Memory B cell (primary cell): ENCODE measurements around the gene FUNDC2.

Source experiments
- ATAC-seq: fragments of 150-1000 bp; cut with Tn5 transposase; 2 replicates; pipeline ENCODE4 v1.10.0; 2021; ENCODE audit warnings: low read depth, mild to moderate bottlenecking, moderate library complexity
- DNase-seq, 2 donors: peaks; one replicate each; pipeline ENCODE4 v3.0.0; 2022; ENCODE audit warnings: low spot score in 2 of 2
- H3K27ac Mint-ChIP-seq: one replicate; pipeline ENCODE4 v1.8.0; 2022; ENCODE audit warnings: mild to moderate bottlenecking, moderate library complexity, mixed read lengths
- H3K27me3 Mint-ChIP-seq: one replicate; pipeline ENCODE4 v1.8.0; 2022; ENCODE audit warnings: mixed read lengths
- H3K36me3 Mint-ChIP-seq: one replicate; pipeline ENCODE4 v1.8.0; 2022; ENCODE audit warnings: mild to moderate bottlenecking, mixed read lengths
- H3K4me1 Mint-ChIP-seq: one replicate; pipeline ENCODE4 v1.8.0; 2022; ENCODE audit warnings: mixed read lengths
- H3K4me3 Mint-ChIP-seq: one replicate; pipeline ENCODE4 v1.8.0; 2022; ENCODE audit warnings: mild to moderate bottlenecking, moderate library complexity, mixed read lengths
- H3K9me3 Mint-ChIP-seq: one replicate; pipeline ENCODE4 v1.8.0; 2022; ENCODE audit warnings: mixed read lengths

Gene FUNDC2

GRCh38 chrX:155026727-155027508, at the start of gene FUNDC2:
Gene FUNDC2 (plus strand): TSS chrX:155026844. CDS start chrX:155026939, 95 bp downstream.
- H3K4me3 Mint-ChIP-seq = peak within 1 kb of the TSS; percentile 88
- no peaks in the 10 kb centered on the region for H3K36me3 Mint-ChIP-seq
- H3K27me3 Mint-ChIP-seq = no peaks in the 10 kb centered on the region
- H3K4me1 Mint-ChIP-seq = peaks cover 12% of the 10 kb centered on the region
- no peaks in the 10 kb centered on the region for H3K9me3 Mint-ChIP-seq
- ATAC-seq (peak; percentile 85), DNase-seq (peak; percentile 77 to 87)
- H3K27ac Mint-ChIP-seq = peak within 1 kb of the TSS; percentile 92

- Mint-ChIP-seq H3K4me1 (peaks cover 5% of the 10 kb centered on the region), H3K27me3 (no peaks in the 10 kb centered on the region), H3K4me3 (no peak overlapping the region), H3K27ac (no peak overlapping the region), H3K36me3 (no peaks in the 10 kb centered on the region), H3K9me3 (peaks cover 3% of the 10 kb centered on the region)
- DNase-seq = no peak
- ATAC-seq = no peak
Measured at GRCh38 chrX:154979629-154980028, 47.0 kb upstream of the FUNDC2 start.

- Mint-ChIP-seq H3K36me3 (no peaks in the 10 kb centered on the region), H3K9me3 (peaks cover 3% of the 10 kb centered on the region), H3K27me3 (no peaks in the 10 kb centered on the region), H3K4me3 (peak overlapping the region; percentile 86), H3K4me1 (peaks cover 5% of the 10 kb centered on the region), H3K27ac (no peak overlapping the region)
- peak; percentile 99 for ATAC-seq
- DNase-seq = peak; percentile 68 to 70
Measured at GRCh38 chrX:154980330-154981115, 46.1 kb upstream of the FUNDC2 start.

GRCh38 chrX:154981116-154981411, 45.6 kb upstream of the FUNDC2 start:
- H3K27ac Mint-ChIP-seq = no peak overlapping the region
- H3K27me3 Mint-ChIP-seq = no peaks in the 10 kb centered on the region
- ATAC-seq (peak; percentile 33), DNase-seq (no peak)
- no peaks in the 10 kb centered on the region for H3K36me3 Mint-ChIP-seq
- peak overlapping the region; percentile 86 for H3K4me3 Mint-ChIP-seq
- H3K4me1 Mint-ChIP-seq = peaks cover 5% of the 10 kb centered on the region
- H3K9me3 Mint-ChIP-seq = peaks cover 3% of the 10 kb centered on the region

GRCh38 chrX:154986826-154987575, 39.6 kb upstream of the FUNDC2 start:
- DNase-seq = no peak
- Mint-ChIP-seq H3K4me3 (no peak overlapping the region), H3K27me3 (no peaks in the 10 kb centered on the region), H3K4me1 (peaks cover 2% of the 10 kb centered on the region), H3K27ac (no peak overlapping the region), H3K9me3 (no peaks in the 10 kb centered on the region), H3K36me3 (no peaks in the 10 kb centered on the region)
- no peak for ATAC-seq

GRCh38 chrX:154987940-154988339, 38.7 kb upstream of the FUNDC2 start:
- peaks cover 2% of the 10 kb centered on the region for H3K4me1 Mint-ChIP-seq
- no peaks in the 10 kb centered on the region for H3K27me3 Mint-ChIP-seq
- ATAC-seq (no peak), DNase-seq (no peak)
- H3K36me3 Mint-ChIP-seq = no peaks in the 10 kb centered on the region
- no peak overlapping the region for H3K27ac Mint-ChIP-seq
- no peak overlapping the region for H3K4me3 Mint-ChIP-seq
- no peaks in the 10 kb centered on the region for H3K9me3 Mint-ChIP-seq

- Mint-ChIP-seq H3K4me3 (no peak overlapping the region), H3K27me3 (no peaks in the 10 kb centered on the region), H3K4me1 (peaks cover 2% of the 10 kb centered on the region), H3K27ac (no peak overlapping the region), H3K9me3 (no peaks in the 10 kb centered on the region), H3K36me3 (no peaks in the 10 kb centered on the region)
- DNase-seq (no peak), ATAC-seq (no peak)
Measured at GRCh38 chrX:154988719-154989118, 37.9 kb upstream of the FUNDC2 start.

GRCh38 chrX:154990496-154990895, 36.1 kb upstream of the FUNDC2 start:
- H3K27me3 Mint-ChIP-seq = no peaks in the 10 kb centered on the region

GRCh38 chrX:154991039-154991438, 35.6 kb upstream of the FUNDC2 start:
- Mint-ChIP-seq H3K4me3 (no peak overlapping the region), H3K27me3 (no peaks in the 10 kb centered on the region), H3K4me1 (peaks cover 2% of the 10 kb centered on the region), H3K36me3 (no peaks in the 10 kb centered on the region), H3K9me3 (no peaks in the 10 kb centered on the region), H3K27ac (no peak overlapping the region)
- no peak for DNase-seq
- ATAC-seq = no peak

More at GRCh38 chrX:154990496-154990895, 36.1 kb upstream of the FUNDC2 start:
- Mint-ChIP-seq H3K27ac (no peak overlapping the region), H3K4me1 (peaks cover 2% of the 10 kb centered on the region), H3K9me3 (no peaks in the 10 kb centered on the region), H3K36me3 (no peaks in the 10 kb centered on the region), H3K4me3 (no peak overlapping the region)
- ATAC-seq (no peak), DNase-seq (no peak)

- DNase-seq = no peak
- H3K4me3 Mint-ChIP-seq = no peak overlapping the region
- no peaks in the 10 kb centered on the region for H3K9me3 Mint-ChIP-seq
- no peaks in the 10 kb centered on the region for H3K36me3 Mint-ChIP-seq
- peaks cover 2% of the 10 kb centered on the region for H3K4me1 Mint-ChIP-seq
- no peaks in the 10 kb centered on the region for H3K27me3 Mint-ChIP-seq
- no peak for ATAC-seq
- H3K27ac Mint-ChIP-seq = no peak overlapping the region
Measured at GRCh38 chrX:154991476-154991875, 35.2 kb upstream of the FUNDC2 start.

GRCh38 chrX:154998204-154998880, 28.3 kb upstream of the FUNDC2 start:
- H3K4me3 Mint-ChIP-seq = no peak overlapping the region

GRCh38 chrX:155000841-155001240, 25.8 kb upstream of the FUNDC2 start:
- no peak overlapping the region for H3K27ac Mint-ChIP-seq
- H3K4me3 Mint-ChIP-seq = no peak overlapping the region
- ATAC-seq (no peak), DNase-seq (no peak)
- H3K4me1 Mint-ChIP-seq = no peaks in the 10 kb centered on the region
- peaks cover 2% of the 10 kb centered on the region for H3K27me3 Mint-ChIP-seq
- peaks cover 2% of the 10 kb centered on the region for H3K36me3 Mint-ChIP-seq
- H3K9me3 Mint-ChIP-seq = no peaks in the 10 kb centered on the region

More at GRCh38 chrX:154998204-154998880, 28.3 kb upstream of the FUNDC2 start:
- no peak for DNase-seq
- H3K9me3 Mint-ChIP-seq = no peaks in the 10 kb centered on the region
- H3K27ac Mint-ChIP-seq = no peak overlapping the region
- peaks cover 2% of the 10 kb centered on the region for H3K36me3 Mint-ChIP-seq
- H3K27me3 Mint-ChIP-seq = peaks cover 2% of the 10 kb centered on the region
- ATAC-seq = no peak
- H3K4me1 Mint-ChIP-seq = no peaks in the 10 kb centered on the region

- Mint-ChIP-seq H3K4me3 (no peak overlapping the region), H3K27me3 (peaks cover 2% of the 10 kb centered on the region), H3K27ac (no peak overlapping the region), H3K36me3 (peaks cover 2% of the 10 kb centered on the region), H3K4me1 (no peaks in the 10 kb centered on the region), H3K9me3 (no peaks in the 10 kb centered on the region)
- ATAC-seq (no peak), DNase-seq (no peak)
Measured at GRCh38 chrX:155001873-155002272, 24.8 kb upstream of the FUNDC2 start.
